Fibroblast of lung (primary cell): Measurements from ENCODE around the gene MOB4. TPM values are rescaled to one million over a fixed set of nuclear protein-coding genes. Genes with fewer than 3 reads are reported as not detected.

ENCODE experiments used
- DNase-seq, 2 donors: peaks; one replicate each; pipeline versions ENCODE4 v3.0.0 to v3.0.0-alpha.2; 2010; ENCODE audit warnings: low read depth in 2 of 2
- H2AFZ ChIP-seq: 2 replicates; pipeline ENCODE4 v1.5.1; 2012; ENCODE audit warnings: low read length, control low read depth, inconsistent platforms
- H3K27ac ChIP-seq: 2 replicates; pipeline ENCODE4 v1.5.1; 2011; ENCODE audit warnings: low read length, control low read depth; ENCODE audit not compliant: insufficient read depth
- H3K27me3 ChIP-seq: 2 replicates; pipeline ENCODE4 v1.5.1; 2011; ENCODE audit warnings: mild to moderate bottlenecking, low read length; ENCODE audit not compliant: control insufficient read depth, insufficient read depth
- H3K36me3 ChIP-seq: 2 replicates; pipeline ENCODE4 v1.5.1; 2011; ENCODE audit warnings: low read length; ENCODE audit not compliant: control insufficient read depth, insufficient read depth
- H3K4me1 ChIP-seq: 2 replicates; pipeline ENCODE4 v1.5.1; 2011; ENCODE audit warnings: low read length; ENCODE audit not compliant: control insufficient read depth, insufficient read depth; ENCODE audit errors: extremely low read depth
- H3K4me2 ChIP-seq: 2 replicates; pipeline ENCODE4 v1.5.1; 2011; ENCODE audit warnings: low read length, control low read depth; ENCODE audit not compliant: insufficient read depth; ENCODE audit errors: extremely low read depth
- H3K4me3 ChIP-seq, 4 experiments: fragments of 200-600 bp in 1 of 4; sonication (generic) in 1 of 4; replicated peaks in 1 of 4; 2 replicates each; pipeline ENCODE4 v1.5.1; 2011 to 2016; ENCODE audit warnings: low read length in 4 of 4, low read depth in 3 of 4, mild to moderate bottlenecking in 3 of 4, control low read depth in 2 of 4, inconsistent platforms in 1 of 4, mixed read lengths in 1 of 4; ENCODE audit not compliant: insufficient read depth in 1 of 4; ENCODE audit errors: control extremely low read depth in 1 of 4
- H3K79me2 ChIP-seq: 2 replicates; pipeline ENCODE4 v1.5.1; 2012; ENCODE audit warnings: mild to moderate bottlenecking, low read length, inconsistent platforms; ENCODE audit not compliant: control insufficient read depth, insufficient read depth
- H3K9ac ChIP-seq: 2 replicates; pipeline ENCODE4 v1.5.1; 2011; ENCODE audit warnings: mild to moderate bottlenecking, low read length, control low read depth; ENCODE audit not compliant: insufficient read depth
- H3K9me3 ChIP-seq: 2 replicates; pipeline ENCODE4 v1.5.1; 2012; ENCODE audit warnings: low read depth, low read length; ENCODE audit not compliant: control insufficient read depth, insufficient read depth
- H4K20me1 ChIP-seq: 2 replicates; pipeline ENCODE4 v1.5.1; 2011; ENCODE audit warnings: low read length; ENCODE audit not compliant: control insufficient read depth, insufficient read depth; ENCODE audit errors: extremely low read depth
- CTCF ChIP-seq, 2 donors: IDR thresholded peaks in 1 of 2; conservative IDR thresholded peaks in 1 of 2; 1 replicate in 1 of 2; 2 replicates in 1 of 2; pipeline ENCODE4 v1.5.1; 2011 to 2012; ENCODE audit warnings: low read length in 2 of 2, control low read depth in 1 of 2, inconsistent platforms in 1 of 2, low read depth in 1 of 2, mild to moderate bottlenecking in 1 of 2
- EZH2 ChIP-seq: IDR thresholded peaks from 2 replicates; pipeline ENCODE4 v1.5.1; 2012; ENCODE audit warnings: low read length, control low read depth, mild to moderate bottlenecking; ENCODE audit errors: missing control alignments
- polyA plus RNA-seq, 2 donors: library from polyadenylated mRNA; depleted of rRNA in 1 of 2; stranded (reverse) in 1 of 2; unstranded in 1 of 2; fragments of >200 nt; gene quantifications; 2 replicates each; pipeline ENCODE4 v1.2.1, GENCODE V29; 2011 to 2012; ENCODE audit warnings: missing spikeins in 1 of 2
- total RNA-seq: library from RNA; depleted of rRNA; stranded (reverse); fragments of >200 nt; gene quantifications from 2 replicates; pipeline ENCODE4 v1.2.1, GENCODE V29; 2014

MOB4 gene
- total and polyA plus RNA-seq, 2 donors (not counting 1 experiment from before 2014, with no cell fraction given) = 26.6 to 70.5 TPM

GRCh38 chr2:197559681-197560080 lies 43.8 kb downstream of the MOB4 start:
- peak in 1 of 2 donors; percentile 54 for DNase-seq
- Histone ChIP-seq H3K36me3 (peaks cover 2% of the 10 kb centered on the region), H3K27ac (no peak overlapping the region), H2AFZ (no peak overlapping the region), H3K79me2 (no peaks in the 10 kb centered on the region), H3K4me1 (no peaks in the 10 kb centered on the region), H3K9ac (no peak overlapping the region), H3K27me3 (no peaks in the 10 kb centered on the region), H3K4me2 (no peak overlapping the region), H4K20me1 (no peaks in the 10 kb centered on the region), H3K4me3 (no peak overlapping the region), H3K9me3 (no peaks in the 10 kb centered on the region)
- TF ChIP-seq CTCF (conservative IDR thresholded peaks at IDR 0.05 in 1 of 2, IDR thresholded peaks at IDR 0.05 in 1 of 2; ENCODE audit: low read depth in 1 of 2, low read length in 2 of 2) = no peak
- no peak for TF ChIP-seq EZH2

GRCh38 chr2:197560146-197560665 lies 44.3 kb downstream of the MOB4 start:
- Histone ChIP-seq H3K27me3 (no peaks in the 10 kb centered on the region), H3K27ac (no peak overlapping the region), H3K4me3 (no peak overlapping the region), H2AFZ (no peak overlapping the region), H3K4me2 (no peak overlapping the region), H3K36me3 (peaks cover 2% of the 10 kb centered on the region), H3K79me2 (no peaks in the 10 kb centered on the region), H3K9me3 (no peaks in the 10 kb centered on the region), H3K4me1 (no peaks in the 10 kb centered on the region), H4K20me1 (no peaks in the 10 kb centered on the region), H3K9ac (no peak overlapping the region)
- no peak for DNase-seq
- TF ChIP-seq CTCF (conservative IDR thresholded peaks at IDR 0.05 in 1 of 2, IDR thresholded peaks at IDR 0.05 in 1 of 2; ENCODE audit: low read depth in 1 of 2, low read length in 2 of 2) (no peak), EZH2 (no peak)

GRCh38 chr2:197571627-197572271 lies 55.9 kb downstream of the MOB4 start:
- Histone ChIP-seq H3K4me2 (no peak overlapping the region), H3K9me3 (no peaks in the 10 kb centered on the region), H3K9ac (no peak overlapping the region), H4K20me1 (no peaks in the 10 kb centered on the region), H3K4me3 (no peak overlapping the region), H3K27ac (no peak overlapping the region), H2AFZ (no peak overlapping the region), H3K36me3 (no peaks in the 10 kb centered on the region), H3K79me2 (no peaks in the 10 kb centered on the region), H3K27me3 (no peaks in the 10 kb centered on the region), H3K4me1 (no peaks in the 10 kb centered on the region)
- peak; percentile 44 to 81 for DNase-seq
- TF ChIP-seq EZH2 = no peak
- TF ChIP-seq CTCF (conservative IDR thresholded peaks at IDR 0.05 in 1 of 2, IDR thresholded peaks at IDR 0.05 in 1 of 2; ENCODE audit: low read depth in 1 of 2, low read length in 2 of 2) = no peak
